Heart left ventricle (tissue), 13 donors: ENCODE data around the gene CLSTN3.

Experiments used
- POLR2A ChIP-seq, 2 donors: fragments of 450-650 bp; IDR thresholded peaks; one replicate each; pipeline ENCODE4 v1.6.1; 2017; ENCODE audit warnings: antibody characterized with exemption in 2 of 2, mild to moderate bottlenecking in 2 of 2, moderate library complexity in 2 of 2
- TF ChIP-seq, protein P1 (sequence below), 12 donors: fragments of 200-600 bp; sonication (generic) in 4 of 12; IDR thresholded peaks; one replicate each; pipeline versions ENCODE4 v1.5.0 to v1.8.0; 2018 to 2022; ENCODE audit warnings: antibody characterized with exemption in 12 of 12, mild to moderate bottlenecking in 5 of 12
- donor health status: ischemic (EF 13 %, LVEDD 7.1; RV severe dilation, severe dysfunction).
- donor health status: DM: no; HTN: yes; CAD: no.
- donor health status: DM: no; HTN: no; CAD: no.
- donor health status: ischemic (EF 25% LVEDD 6.9; RV normal size, moderate dysfunction).
- donor health status: ischemic (EF 25% LVEDD 5.7; RV mildly dilated, moderate dysfunction).
- donor health status: ischemic (EF 35%, LVEDD 5.7; RV mildly dilated, moderate dysfunction).
- donor health status: nonischemic (EF 11% LVEDD 7.7; RV severe dilation, severe dysfunction).
- donor health status: DM: yes; HTN: yes; CAD: no.
- donor health status: PGD.
- donor health status: ischemic (EF 29% LVEDD 5.4; RV normal size, mild dysfunction).
- donor health status: nonischemic (EF 23%, LVEDD 6.1; RV moderate dilation, normal function).

DNA sequence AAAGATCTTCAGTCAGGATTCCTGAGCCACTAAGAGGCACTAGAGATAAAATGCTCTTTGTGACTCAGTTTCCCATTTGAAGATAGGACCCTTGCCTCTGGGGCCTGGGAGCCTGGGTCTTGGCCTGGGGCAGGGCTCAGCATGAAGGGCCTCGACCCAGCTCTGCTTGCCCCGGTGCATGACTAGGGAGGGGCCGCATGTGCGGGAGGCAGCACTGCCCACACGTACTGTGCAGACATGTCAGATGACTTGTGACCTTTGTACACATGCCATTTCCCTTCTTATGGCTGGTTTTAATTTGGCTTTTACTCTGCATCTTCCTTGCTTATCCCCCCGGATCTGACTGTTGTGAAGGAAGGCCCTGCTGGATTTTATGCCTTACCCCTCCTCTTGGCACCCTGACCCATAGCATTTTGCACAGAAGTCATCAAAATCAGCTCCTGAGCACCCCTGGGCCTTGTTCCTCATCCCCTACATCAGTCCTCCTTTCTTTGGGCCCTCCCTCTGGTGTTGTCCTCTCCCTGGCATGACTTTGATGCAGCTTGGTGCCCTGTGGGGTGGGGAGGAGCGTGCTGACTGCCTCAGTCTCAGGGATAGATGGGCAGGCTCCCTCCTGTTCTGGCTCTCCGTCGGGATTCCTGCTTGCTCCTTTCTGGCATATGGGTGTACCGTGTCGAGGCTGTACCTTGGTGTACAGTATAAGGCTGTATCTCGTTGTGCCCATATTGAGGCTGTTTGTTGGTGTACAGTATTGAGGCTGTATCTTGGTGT, 4.4 kb downstream of the CLSTN3 start:
- TF ChIP-seq POLR2A (IDR thresholded peaks at IDR 0.05): no peak
- TF ChIP-seq, protein P1, sequence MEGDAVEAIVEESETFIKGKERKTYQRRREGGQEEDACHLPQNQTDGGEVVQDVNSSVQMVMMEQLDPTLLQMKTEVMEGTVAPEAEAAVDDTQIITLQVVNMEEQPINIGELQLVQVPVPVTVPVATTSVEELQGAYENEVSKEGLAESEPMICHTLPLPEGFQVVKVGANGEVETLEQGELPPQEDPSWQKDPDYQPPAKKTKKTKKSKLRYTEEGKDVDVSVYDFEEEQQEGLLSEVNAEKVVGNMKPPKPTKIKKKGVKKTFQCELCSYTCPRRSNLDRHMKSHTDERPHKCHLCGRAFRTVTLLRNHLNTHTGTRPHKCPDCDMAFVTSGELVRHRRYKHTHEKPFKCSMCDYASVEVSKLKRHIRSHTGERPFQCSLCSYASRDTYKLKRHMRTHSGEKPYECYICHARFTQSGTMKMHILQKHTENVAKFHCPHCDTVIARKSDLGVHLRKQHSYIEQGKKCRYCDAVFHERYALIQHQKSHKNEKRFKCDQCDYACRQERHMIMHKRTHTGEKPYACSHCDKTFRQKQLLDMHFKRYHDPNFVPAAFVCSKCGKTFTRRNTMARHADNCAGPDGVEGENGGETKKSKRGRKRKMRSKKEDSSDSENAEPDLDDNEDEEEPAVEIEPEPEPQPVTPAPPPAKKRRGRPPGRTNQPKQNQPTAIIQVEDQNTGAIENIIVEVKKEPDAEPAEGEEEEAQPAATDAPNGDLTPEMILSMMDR (IDR thresholded peaks at IDR 0.05): no peak
